NCI-H345 treated with DMSO at 0.1 percent for 48 hours (cell line): ENCODE data around the gene CNN3.

Source experiments
- DNase-seq: peaks from one replicate; lab custom pipeline; 2025; ENCODE audit not compliant: unreplicated experiment; lab: John Stamatoyannopoulos, UW

Gene CNN3

DNA sequence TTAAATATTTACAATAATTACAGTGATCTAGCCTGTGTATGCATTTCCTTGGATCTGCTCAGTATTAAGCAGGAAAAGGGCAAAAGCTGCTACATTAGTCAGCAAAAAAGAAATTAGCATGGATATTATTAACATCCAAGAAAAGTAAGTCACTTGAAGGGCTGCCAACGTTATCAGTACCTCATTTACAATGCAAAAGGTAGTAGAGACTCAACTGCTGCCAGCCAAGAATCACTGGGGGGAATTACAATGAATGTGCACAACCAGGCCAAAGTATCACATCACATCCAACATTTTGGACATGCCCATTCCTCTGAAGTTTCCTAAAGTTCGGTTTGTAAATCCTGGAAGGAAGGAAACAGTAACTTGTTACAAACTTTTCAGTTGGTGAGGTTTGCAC lies 1.9 kb downstream of the CNN3 start:
- no peak for DNase-seq

DNA sequence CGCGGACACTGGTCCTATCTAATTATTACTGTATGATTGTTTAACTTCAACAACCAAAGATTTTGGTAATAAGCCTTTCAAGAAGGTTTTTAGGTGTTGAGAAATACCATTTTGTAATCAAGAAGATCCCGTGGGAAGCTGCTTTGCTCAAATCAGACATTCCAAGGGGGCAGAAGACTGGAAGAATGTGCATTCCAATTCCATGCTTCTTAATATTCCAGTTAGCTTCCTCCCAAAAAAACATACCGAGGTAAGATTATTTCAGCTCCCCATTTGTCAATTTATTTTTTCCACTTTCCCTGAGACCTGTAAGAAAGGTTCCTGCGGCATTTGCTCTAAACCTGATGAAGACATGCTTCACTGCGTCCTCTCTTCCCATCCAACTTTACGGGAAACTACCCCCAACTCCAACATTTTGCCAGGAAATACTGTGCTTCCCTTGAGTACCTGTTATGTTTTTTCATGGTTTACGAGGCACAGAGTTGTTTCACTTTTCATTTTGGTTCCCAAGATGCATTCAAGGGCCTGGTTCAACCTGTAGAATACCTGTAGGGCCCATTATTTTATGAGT lies 4.1 kb downstream of the CNN3 start:
- no peak for DNase-seq

DNA sequence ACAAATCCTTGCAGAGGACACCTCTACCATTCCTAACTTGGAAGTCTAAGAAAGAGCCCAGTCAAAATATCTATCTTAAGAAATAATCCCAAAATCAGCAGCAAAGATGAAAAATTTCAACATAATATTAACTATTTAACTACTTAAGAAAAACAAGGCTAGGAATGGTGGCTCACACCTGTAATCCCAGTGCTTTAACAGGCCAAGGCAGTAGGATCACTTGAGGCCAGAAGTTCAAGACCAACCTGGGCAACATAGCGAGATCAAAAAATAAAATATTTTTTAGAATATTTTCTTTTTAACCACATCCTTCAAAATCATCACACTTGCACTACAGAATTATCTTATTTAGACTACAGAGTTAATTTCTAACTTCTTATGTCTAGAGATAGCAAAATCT lies 4.9 kb downstream of the CNN3 start:
- DNase-seq: no peak

DNA sequence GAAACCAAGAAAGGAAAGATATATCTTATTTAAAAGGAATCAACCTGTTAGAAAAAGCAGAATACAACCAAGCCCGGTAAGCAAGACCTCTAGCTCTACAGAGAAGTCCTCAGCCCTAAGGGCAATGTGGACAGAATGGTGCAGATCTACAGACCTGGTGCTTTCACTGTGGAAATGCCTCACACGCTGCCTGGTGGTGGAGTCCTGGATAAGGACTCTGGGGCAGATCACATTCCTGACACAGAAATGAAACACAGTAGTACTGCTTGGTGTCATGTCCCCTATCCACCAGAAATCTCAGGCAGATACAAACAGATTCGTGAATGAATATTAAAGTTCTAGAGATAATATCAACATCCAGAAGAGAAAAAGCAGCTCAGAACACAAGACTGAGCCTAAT lies 6.8 kb downstream of the CNN3 start:
- no peak for DNase-seq

DNA sequence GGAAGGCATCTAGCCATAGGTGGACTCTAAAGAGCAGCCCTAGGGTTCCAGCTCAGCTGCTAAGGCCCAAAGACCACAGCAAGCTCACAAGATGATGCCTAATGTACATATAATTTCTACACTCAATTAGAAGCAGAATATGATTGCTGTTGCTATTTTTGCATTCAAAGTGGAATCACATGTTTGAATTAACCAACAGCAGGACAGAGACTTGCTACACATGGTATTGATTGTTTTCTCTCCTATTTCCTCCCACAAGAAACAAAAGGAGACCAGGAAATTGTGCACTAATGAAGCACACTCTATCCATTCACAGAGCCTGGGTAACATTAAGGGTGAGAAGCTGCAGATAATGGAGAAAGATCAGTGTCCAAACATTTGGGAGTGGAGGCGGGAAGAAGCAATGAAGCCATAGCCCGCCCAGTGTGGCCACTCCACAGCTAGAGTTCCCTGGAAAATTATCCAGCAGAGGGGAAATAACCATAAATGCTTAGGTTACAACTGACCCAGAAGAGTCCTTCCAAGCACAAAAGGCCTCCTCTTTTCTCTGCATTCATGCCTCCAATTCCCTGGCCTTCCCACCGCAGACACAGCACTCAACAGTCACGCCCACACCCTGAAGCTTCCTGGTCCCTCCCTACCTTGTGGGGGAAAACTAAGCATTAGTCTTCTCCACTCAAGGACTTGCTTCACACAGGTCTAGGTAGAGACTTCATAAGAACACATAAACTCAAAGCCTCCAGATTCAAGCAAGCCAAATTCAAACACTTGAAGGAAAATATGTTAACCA lies 7.5 kb downstream of the CNN3 start:
- no peak for DNase-seq

DNA sequence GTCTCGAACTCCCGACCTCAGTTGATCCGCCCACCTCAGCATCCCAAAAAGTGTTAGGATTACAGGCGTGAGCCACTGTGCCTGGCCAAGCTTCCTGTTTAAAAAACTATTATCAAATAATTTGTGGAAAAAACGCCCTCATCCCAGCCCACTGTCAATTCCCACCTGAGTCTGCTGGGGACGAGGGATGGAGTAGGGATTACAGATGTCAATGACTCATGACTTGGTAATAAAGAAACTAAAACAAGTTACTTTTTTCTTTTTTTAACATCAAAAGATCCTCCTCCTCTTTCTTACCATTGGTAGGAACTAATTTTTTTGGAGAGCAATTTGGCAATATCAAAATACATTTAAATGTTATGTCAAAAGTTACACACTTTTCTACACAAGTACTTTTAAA lies 9.7 kb downstream of the CNN3 start:
- no peak for DNase-seq

DNA sequence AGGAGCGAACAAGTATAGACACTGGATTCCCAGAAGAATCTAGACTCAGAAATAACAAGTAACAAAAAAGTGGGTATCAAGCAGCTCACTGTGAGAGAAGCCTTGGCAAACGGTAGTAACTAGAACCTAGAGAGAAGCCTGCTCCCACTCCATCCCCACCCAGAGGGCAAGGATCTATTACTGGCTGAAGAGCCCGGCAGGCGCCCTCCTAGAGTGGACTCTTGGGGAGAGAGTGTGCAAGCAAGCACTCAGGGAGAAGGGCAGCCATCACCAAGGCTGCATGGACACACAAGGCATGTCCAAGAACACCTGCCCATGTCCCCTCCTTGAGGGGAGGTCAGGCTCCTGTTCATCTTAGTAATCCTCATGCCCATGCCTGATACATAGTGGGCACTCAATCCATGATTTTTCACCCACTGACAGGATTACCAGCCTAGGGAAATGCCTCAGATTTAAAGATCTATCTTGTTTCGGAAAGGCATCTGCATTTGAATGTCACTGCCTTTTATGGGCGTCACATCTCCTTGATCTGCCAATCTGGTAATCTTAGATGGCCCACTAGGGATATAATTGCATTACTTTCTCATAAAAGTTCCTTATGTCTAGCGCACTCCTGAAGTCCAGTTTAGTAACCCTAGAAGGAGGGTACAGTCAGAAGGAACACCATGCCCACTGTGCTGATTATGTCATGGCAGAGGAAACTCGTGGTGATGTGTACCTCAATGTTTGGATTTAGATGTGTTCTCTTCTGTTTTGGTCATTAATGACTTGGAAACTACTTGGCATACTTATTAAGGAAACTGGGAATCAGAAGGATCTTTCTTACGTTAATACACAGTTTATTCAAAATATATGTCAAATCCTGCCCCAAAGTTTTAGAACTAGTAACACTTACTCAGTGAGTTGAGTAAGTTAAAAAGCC lies 14.4 kb downstream of the CNN3 start:
- DNase-seq: no peak

DNA sequence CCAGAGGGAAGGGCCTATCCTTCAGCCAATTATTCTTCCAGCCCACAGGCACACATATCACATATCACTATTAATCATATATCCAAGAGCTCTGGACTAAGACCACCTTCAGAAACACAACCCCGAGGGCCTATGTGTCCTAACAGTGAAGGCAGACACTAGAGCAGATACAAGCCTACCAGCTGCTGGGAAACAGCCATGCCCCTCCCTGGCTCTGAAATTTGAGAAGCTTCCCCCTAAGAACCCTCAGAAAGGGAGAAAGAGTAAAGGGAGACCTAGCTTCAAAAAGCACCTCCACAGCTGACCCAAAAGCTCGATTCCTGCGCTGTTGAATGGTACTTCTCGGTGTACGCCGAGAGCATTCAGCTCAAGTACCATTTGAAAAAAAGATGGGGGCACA lies 17.4 kb downstream of the CNN3 start:
- no peak for DNase-seq

DNA sequence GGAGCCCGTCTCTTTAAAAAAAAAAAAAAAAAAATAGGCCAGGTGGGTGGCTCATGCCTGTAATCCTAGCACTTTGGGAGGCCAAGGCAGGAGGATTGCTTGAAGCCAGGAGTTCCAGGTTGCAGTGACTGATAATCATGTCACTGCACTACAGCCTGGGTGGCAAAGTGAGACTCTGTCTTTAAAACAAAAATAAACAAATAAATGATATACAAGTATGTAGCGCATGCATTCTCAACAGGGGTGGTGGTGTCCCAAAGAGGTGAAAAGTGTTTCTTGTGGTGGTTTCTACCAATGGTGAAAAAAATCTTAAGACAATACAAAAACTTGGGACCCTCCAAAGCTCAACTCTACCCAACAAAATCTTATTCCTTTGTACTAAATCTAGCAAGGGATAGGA lies 17.9 kb downstream of the CNN3 start:
- no peak for DNase-seq

DNA sequence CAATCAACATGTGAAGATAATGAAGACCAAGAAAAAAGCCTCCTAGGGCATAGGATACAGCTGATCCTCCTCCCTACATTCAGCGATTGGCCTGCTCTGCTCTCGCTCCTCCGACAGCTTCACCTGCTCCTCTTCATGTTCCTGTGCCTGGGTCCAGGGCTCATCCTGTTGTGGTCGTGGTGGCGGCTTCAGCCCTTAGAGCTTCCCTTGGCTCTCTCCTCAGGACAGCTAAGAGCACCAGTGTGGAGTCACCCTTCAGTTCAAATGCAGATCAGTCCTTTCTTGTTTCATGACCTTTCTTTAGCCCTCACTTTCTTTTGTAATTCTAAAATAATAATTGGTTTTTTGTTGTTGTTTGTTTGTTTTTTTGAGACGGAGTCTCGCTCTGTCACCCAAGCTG lies 18.7 kb downstream of the CNN3 start:
- DNase-seq: no peak

DNA sequence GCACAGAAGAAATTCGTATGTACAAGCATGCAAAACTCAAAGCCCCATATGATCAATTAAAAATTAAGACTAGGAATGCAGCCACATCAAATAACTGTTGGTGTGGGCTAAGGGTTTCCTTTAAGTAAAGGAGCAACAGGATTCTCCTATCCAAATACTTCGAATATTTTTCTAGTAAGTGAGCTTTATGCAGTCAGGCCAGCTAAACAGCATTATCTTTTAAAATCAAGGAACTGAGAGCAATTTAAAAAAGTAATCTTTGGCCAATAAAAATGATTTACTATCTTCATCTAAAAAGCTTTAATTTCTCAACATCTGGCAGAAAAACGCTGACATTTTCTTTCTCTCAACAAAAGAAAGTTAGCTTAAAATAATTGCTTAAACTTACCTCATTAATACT lies 19.8 kb downstream of the CNN3 start:
- DNase-seq: no peak

DNA sequence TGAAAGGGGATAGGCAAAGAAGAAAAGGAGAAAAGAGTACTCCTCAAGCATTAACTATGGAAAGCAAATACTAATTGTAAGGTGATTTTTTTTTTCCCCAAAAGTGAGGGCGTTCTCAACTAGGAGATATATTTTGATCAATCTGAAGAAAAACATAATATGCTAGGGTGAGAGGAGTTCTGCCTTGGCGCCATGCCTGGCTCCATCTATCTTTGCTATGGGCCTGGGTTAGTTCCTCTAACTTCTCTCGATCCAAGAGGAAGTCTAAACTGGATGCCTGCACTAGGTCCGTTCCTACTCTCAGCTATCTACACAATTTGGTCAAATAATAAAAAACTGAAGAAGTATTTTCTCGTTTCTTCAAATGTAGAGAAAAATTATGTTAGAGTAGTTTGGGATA lies 20.5 kb downstream of the CNN3 start:
- DNase-seq: no peak

DNA sequence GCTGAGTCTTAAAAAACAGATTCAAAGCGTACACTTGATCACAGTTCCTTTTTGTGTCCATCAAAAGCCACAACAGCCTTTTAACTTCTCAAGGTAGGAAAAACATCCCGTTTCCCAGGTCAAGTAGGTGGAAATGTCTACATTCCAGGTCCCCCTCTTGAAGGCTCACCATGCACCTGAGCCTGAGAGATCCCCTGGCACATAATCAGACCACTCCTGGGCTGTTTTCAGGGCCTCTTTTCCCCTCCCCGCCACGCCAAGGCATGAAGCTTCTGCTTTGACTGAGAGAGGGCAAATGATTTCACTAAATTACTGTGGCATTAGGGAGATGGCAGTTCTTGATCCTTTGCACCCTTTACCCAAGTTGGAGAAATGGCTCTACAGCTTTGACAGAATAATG lies 21.7 kb downstream of the CNN3 start:
- no peak for DNase-seq

DNA sequence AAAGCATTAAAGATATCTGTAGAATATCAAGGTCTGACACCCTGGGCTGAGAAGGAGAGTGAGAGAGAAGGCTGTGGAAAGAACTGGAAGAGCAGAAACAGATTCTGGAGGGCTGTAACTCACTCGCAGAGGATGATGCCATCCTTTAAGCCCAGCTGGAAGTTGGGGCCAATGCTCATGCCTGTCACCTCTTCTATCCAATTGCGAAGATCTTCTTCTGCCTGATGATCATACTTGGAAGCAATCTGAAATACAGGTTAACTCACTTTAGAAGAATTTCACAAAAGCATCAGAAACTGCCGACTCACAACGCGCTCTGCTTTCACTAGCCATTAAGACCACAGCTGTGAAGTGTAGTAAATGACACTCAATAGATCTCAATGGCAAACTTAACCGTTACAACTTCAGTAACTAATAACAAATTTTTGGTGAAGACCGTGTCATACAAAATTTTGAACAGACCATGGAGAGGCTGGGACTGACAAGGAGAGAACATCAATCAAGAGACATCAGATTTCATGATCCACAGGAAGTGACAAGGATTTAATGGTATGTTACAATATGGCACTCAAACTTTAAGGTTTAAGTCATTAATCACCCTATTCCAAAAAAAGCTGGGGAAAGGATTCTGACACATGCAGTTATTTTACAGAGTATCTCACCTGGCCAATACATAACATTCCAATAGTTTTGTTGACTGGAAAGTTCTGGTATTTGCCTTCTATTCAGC lies 23.5 kb downstream of the CNN3 start:
- no peak for DNase-seq

DNA sequence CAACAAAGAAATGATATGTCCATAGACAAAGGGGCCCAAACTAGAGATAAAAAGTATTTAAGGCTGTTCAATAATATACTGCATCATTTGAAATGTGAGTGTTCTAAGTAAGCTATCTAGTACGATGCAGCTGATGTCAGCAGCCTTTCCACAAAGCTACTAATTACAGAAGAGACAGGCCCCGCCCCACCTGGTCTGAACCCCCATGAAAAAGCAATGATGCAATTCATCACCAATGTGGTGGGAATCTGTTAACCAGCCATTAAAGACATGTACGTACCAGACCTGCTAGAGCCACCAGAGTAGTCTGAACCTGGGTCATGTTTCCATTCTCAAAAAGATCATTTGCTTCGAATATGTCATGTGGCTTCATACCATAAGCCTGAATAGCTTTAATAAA lies 25.1 kb downstream of the CNN3 start:
- DNase-seq: no peak

DNA sequence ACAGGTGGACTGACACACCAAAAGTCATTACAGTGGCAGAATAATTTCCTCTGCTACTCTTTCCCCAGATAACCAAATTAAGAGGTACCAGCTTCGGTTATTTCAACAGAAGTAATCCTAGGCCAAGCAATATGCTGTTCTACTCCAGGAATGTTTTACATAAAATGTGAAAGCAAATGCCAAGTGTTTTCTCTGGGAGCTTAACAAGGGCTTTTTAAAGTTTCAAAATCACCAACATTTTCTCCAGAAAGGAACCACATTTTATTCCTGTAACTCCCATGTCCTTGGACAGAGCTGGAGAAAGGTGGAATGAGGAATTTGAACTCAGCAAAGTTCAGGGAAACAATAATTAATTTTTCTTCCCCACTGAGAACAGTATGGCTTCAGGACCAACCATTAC lies 27.2 kb downstream of the CNN3 start:
- no peak for DNase-seq

DNA sequence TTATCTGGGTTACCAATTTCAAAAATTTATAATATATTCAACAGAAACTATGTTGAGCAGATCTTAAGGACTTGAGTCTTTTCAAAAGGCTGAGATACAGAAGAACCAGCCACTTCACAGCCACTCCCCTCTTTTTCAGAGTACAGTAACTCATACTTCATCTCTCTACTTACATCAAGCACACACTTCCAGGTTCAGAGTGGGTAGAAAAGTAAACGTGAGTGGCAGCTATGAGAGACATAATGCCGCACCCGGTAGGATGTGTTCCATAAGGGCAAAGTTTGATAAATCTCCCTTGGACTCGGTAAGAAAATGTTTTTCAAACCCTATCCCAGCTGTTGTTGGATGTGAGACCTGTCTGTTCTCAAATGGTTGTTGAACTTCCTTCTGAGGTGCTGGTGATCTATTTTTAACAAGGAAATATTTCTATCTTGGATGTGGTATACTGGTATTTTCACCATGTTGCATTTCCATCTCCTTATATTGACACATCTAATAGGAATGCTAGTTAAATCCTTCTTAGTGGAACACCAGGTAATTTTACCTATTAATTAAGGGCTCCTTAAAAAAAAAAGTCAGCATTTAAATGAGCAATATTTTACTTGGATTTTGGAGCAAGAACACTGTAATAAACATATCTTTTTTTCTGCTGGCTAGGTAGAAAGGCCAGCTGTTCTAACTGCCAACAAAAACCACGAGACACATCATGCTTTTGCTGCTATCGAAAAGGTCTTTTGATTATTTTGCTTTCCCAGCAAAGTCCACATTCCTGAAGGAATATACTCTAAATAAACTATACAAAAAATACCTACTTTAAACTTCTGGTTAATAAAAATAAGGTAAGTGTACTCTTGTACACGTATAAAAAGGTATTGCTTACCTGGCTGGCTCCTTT lies 28.2 kb downstream of the CNN3 start:
- DNase-seq: no peak

DNA sequence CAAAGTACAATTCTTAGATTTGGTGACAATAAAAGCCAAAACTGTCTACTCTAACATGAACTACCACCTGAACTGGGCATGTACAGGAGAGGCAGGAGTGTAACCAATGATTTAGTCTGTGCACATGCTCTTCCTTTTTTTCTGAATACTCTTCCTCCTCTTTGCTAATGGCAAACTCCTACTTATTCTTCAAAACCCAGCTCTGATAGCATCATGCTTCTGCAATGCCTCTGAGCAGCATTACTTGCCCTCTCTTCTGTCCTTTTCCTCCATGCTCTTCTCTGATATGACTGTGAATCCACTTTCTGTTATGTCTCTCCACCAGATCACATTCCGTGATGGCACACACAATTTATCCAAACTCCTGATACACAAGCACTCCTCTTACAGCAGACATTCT lies 31.4 kb downstream of the CNN3 start:
- no peak for DNase-seq

DNA sequence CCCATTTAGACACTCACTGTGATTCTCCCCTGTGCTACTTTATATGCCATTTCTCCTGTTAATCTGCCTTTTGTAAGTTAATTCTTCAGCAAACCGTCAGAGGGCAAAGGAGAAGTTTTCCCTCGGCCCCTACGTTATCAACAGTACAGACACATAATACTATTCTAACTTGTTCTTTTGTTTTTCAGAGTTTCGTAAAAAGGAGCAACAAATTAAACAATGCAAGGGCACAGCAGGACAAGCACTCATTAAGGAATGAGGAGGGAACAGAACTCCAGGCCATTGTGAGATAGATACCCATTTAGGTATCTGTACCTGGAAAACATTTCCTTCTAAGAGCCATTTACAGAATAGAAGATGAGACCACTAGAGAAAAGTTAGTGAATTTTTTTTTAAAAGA lies 32.3 kb downstream of the CNN3 start:
- no peak for DNase-seq

DNA sequence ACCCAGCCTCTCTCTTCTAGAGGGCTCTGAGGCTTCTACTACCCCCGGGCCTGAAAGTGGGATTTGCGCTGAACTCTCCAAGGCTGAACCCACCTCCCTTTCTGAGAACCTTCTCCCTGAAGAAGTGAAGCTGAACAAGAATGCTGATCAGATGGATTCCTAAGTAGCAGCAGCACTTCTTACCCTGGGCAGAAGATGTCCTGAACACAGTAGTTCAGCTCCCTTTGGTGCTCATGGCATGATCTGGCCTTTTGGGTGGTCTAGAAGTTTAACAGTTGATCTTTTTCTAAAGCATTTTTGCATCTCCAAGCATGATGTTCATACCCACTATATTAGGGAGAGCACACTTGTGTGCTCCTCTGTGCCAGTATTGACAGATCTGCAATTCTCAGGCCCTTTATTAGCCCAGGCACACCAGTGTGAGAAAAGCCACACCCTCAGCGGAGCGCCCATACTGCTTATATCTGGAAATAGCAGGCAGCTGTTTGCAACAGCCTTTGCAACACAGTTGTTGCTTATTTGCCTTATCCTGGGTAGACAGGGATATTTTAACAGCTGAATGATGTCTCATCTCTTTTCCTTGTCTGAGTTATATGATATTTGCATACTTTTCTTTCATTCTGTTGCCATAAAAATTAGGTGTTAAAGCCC lies 34.2 kb downstream of the CNN3 start:
- DNase-seq: no peak
